ENCODE results near the gene NHLRC2. TPM values are rescaled to one million over a fixed set of nuclear protein-coding genes. Genes with fewer than 3 reads are reported as not detected.
A peak's percentile ranks its signal among the peaks of the same experiment; 100 is the strongest.

The NHLRC2 gene
- total RNA-seq, 2 experiments from 2014 or later: 4.6 TPM

DNA sequence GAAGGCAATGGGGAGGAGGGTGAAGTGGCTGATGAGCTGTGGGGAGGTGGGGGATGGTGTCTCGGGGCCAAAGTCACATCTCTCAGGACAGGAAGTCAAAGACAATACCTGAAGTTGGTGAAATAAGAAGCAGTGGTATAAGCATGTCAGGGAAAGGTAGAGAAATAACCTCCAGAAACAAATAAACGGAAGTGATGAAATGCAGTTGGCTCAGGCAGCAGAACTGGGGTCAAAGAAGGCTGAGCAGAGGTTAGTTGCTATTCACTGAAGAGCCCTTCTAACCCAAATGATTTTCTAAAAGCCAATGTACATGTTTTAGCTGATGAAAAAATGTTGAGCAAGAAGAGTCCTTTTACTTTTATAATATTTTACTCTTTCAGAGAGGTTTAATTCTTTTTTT, 110.6 kb downstream of the NHLRC2 start:
- no peaks in the 10 kb centered on the region for H3K36me3 ChIP-seq (ENCODE audit: insufficient read depth, low read length)

DNA sequence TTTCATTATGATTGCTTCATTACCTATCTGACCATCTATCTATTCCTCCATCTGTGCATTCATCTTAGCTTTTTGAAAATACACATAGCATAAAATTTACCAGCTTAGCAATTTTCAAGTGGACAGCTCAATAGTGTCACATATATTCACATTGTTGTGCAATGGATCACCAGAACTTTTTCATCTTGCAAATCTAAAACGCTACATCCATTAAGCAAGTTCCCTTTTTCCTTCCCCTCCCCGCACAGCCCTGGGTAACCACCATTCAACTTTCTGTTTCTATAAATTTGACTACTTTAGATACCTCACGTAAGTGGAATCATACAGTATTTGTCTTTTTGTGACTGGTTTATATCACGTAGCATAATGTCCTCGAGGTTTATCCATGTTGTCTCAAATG, 111.2 kb downstream of the NHLRC2 start:
- H3K4me1 Mint-ChIP-seq (ENCODE audit: low read depth): peaks cover 26% of the 10 kb centered on the region
- H3K9me3 Mint-ChIP-seq: peaks cover 3% of the 10 kb centered on the region
- no peak overlapping the region for H3K4me3 ChIP-seq (ENCODE audit: low read length)
- no peak for ATAC-seq (ENCODE audit: poor library complexity)
- no peaks in the 10 kb centered on the region for H3K27me3 Mint-ChIP-seq
- peak in 3 of 14 experiments; percentile 13 to 48 (median 31) for DNase-seq
- no peaks in the 10 kb centered on the region for H3K36me3 Mint-ChIP-seq (ENCODE audit: low read depth)
- CTCF ChIA-PET: no interaction called here
- TF ChIP-seq, protein P1, sequence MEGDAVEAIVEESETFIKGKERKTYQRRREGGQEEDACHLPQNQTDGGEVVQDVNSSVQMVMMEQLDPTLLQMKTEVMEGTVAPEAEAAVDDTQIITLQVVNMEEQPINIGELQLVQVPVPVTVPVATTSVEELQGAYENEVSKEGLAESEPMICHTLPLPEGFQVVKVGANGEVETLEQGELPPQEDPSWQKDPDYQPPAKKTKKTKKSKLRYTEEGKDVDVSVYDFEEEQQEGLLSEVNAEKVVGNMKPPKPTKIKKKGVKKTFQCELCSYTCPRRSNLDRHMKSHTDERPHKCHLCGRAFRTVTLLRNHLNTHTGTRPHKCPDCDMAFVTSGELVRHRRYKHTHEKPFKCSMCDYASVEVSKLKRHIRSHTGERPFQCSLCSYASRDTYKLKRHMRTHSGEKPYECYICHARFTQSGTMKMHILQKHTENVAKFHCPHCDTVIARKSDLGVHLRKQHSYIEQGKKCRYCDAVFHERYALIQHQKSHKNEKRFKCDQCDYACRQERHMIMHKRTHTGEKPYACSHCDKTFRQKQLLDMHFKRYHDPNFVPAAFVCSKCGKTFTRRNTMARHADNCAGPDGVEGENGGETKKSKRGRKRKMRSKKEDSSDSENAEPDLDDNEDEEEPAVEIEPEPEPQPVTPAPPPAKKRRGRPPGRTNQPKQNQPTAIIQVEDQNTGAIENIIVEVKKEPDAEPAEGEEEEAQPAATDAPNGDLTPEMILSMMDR (IDR thresholded peaks at IDR 0.05): no peak
- peaks cover 4% of the 10 kb centered on the region in 2 experiments for H3K27me3 ChIP-seq (ENCODE audit: control insufficient read depth in 1 of 2, insufficient read depth in 2 of 2, low read length in 2 of 2)
- no peak overlapping the region for H3K27ac Mint-ChIP-seq
- no peak overlapping the region for H3K4me3 Mint-ChIP-seq
- intact Hi-C loops (cut with DNase I, micrococcal nuclease): loop anchor here in 1 of 2 experiments (10.0 kb wide), 1 partner anchor 281 kb away; no protein-coding TSS in a partner anchor
- H3K9me3 ChIP-seq (ENCODE audit: control insufficient read depth in 1 of 2, insufficient read depth in 1 of 2, low read length in 2 of 2): peaks cover 4 to 7% of the 10 kb centered on the region in 2 experiments
- peaks cover 25% of the 10 kb centered on the region for H3K4me1 ChIP-seq (ENCODE audit: insufficient read depth, low read length)
- POLR2A ChIA-PET: no interaction called here
- H3K27ac ChIP-seq (ENCODE audit: low read depth in 1 of 2, low read length in 2 of 2): no peak overlapping the region
- no peaks in the 10 kb centered on the region for H3K36me3 ChIP-seq (ENCODE audit: insufficient read depth, low read length)

More for the DNA sequence above, 110.6 kb downstream of the NHLRC2 start:
- H3K27me3 Mint-ChIP-seq: no peaks in the 10 kb centered on the region
- TF ChIP-seq, protein P1 (IDR thresholded peaks at IDR 0.05): no peak
- H3K27ac Mint-ChIP-seq: no peak overlapping the region
- no peak overlapping the region for H3K27ac ChIP-seq (ENCODE audit: low read depth in 1 of 2, low read length in 2 of 2)
- intact Hi-C loops (cut with DNase I, micrococcal nuclease): loop anchor here in 1 of 2 experiments (10.0 kb wide), 1 partner anchor 280 kb away; no protein-coding TSS in a partner anchor
- no peaks in the 10 kb centered on the region for H3K36me3 Mint-ChIP-seq (ENCODE audit: low read depth)
- peaks cover 4% of the 10 kb centered on the region in 2 experiments for H3K27me3 ChIP-seq (ENCODE audit: control insufficient read depth in 1 of 2, insufficient read depth in 2 of 2, low read length in 2 of 2)
- DNase-seq (no peak), ATAC-seq (ENCODE audit: poor library complexity) (no peak)
- H3K4me3 ChIP-seq (ENCODE audit: low read length): no peak overlapping the region
- peaks cover 4 to 7% of the 10 kb centered on the region in 2 experiments for H3K9me3 ChIP-seq (ENCODE audit: control insufficient read depth in 1 of 2, insufficient read depth in 1 of 2, low read length in 2 of 2)
- peaks cover 32% of the 10 kb centered on the region for H3K4me1 Mint-ChIP-seq (ENCODE audit: low read depth)
- H3K9me3 Mint-ChIP-seq: peaks cover 3% of the 10 kb centered on the region
- H3K4me1 ChIP-seq (ENCODE audit: insufficient read depth, low read length): peaks cover 31% of the 10 kb centered on the region
- no peak overlapping the region for H3K4me3 Mint-ChIP-seq
- ChIA-PET POLR2A (interaction anchor here (0.7 kb wide), 1 partner anchor 118 kb away, joined by 3 read pairs; no protein-coding TSS in a partner anchor), CTCF (no interaction called here)

Other genes with a start within 250 kb of the NHLRC2 start
- gene NRAP, start 190.6 kb upstream of the NHLRC2 start, total RNA-seq: not detected
- gene CASP7, start 174.7 kb upstream of the NHLRC2 start, total RNA-seq: 1 to 10 TPM; 8.5 to 8.6 TPM
- gene PLEKHS1, start 103.0 kb upstream of the NHLRC2 start, total RNA-seq: under 1 TPM in 1 of 2 experiments, not detected in 1; 0.08 TPM
- gene DCLRE1A, start 579 bp upstream of the NHLRC2 start, total RNA-seq: under 1 TPM; 0.36 to 0.47 TPM
- under 1 TPM; 0.08 to 0.11 TPM for gene ADRB1, start 189.2 kb downstream of the NHLRC2 start, total RNA-seq